CD14-positive monocyte (primary cell): Measurements from ENCODE around the gene CSF2RB. TPM values are rescaled to one million over a fixed set of nuclear protein-coding genes. Genes with fewer than 3 reads are reported as not detected.

Experiments used
- DNase-seq, 3 donors: peaks; one replicate each; pipeline ENCODE4 v3.0.0-alpha.2; 2011 to 2022
- H2AFZ ChIP-seq: 2 replicates; pipeline ENCODE4 v1.6.0; 2012; ENCODE audit warnings: mild to moderate bottlenecking, low read depth, low read length, inconsistent platforms; ENCODE audit not compliant: insufficient read depth, poor library complexity, severe bottlenecking
- H3K27ac ChIP-seq, 2 donors: 1 replicate in 1 of 2; 2 replicates in 1 of 2; pipeline ENCODE4 v1.5.1; 2012 to 2013; ENCODE audit warnings: low read length in 2 of 2, control low read depth in 1 of 2, inconsistent platforms in 1 of 2, low read depth in 1 of 2, mild to moderate bottlenecking in 1 of 2
- H3K27me3 ChIP-seq, 2 donors: one replicate each; pipeline versions ENCODE4 v1.6.0 to v1.6.1; 2011 to 2013; ENCODE audit warnings: low read length in 2 of 2; ENCODE audit not compliant: control insufficient read depth in 2 of 2, insufficient read depth in 2 of 2
- H3K36me3 ChIP-seq, 2 donors: replicated peaks in 1 of 2; 1 replicate in 1 of 2; 2 replicates in 1 of 2; pipeline versions ENCODE4 v1.5.1 to v1.6.1; 2012 to 2013; ENCODE audit warnings: low read length in 2 of 2, control low read depth in 1 of 2, inconsistent platforms in 1 of 2, mild to moderate bottlenecking in 1 of 2; ENCODE audit not compliant: insufficient read depth in 2 of 2, control insufficient read depth in 1 of 2
- H3K4me1 ChIP-seq, 2 donors: 1 replicate in 1 of 2; 2 replicates in 1 of 2; pipeline versions ENCODE4 v1.5.1 to v1.6.1; 2012 to 2013; ENCODE audit warnings: low read length in 2 of 2, control low read depth in 1 of 2, inconsistent platforms in 1 of 2, mild to moderate bottlenecking in 1 of 2, moderate library complexity in 1 of 2; ENCODE audit not compliant: insufficient read depth in 2 of 2, control insufficient read depth in 1 of 2
- H3K4me2 ChIP-seq: replicated peaks from 2 replicates; pipeline ENCODE3; 2012; ENCODE audit warnings: low read length, moderate library complexity, mild to moderate bottlenecking; ENCODE audit not compliant: poor library complexity, severe bottlenecking; ENCODE audit errors: extremely low read depth
- H3K4me3 ChIP-seq, 3 experiments: fragments of 200-600 bp in 1 of 3; sonication (generic) in 1 of 3; replicated peaks in 1 of 3; 1 replicate in 2 of 3; 2 replicates in 1 of 3; pipeline ENCODE4 v1.5.1; 2011 to 2013; ENCODE audit warnings: low read length in 3 of 3, mild to moderate bottlenecking in 3 of 3, control low read depth in 2 of 3, low read depth in 2 of 3, inconsistent platforms in 1 of 3, moderate library complexity in 1 of 3
- H3K79me2 ChIP-seq: 2 replicates; pipeline ENCODE4 v1.6.0; 2012; ENCODE audit warnings: mild to moderate bottlenecking, control low read depth, inconsistent platforms, low read length, moderate library complexity; ENCODE audit not compliant: insufficient read depth
- H3K9ac ChIP-seq: 2 replicates; pipeline ENCODE4 v1.6.0; 2017; ENCODE audit warnings: low read length, mild to moderate bottlenecking; ENCODE audit not compliant: insufficient read depth, poor library complexity, severe bottlenecking
- H3K9me3 ChIP-seq, 2 donors: replicated peaks in 1 of 2; 1 replicate in 1 of 2; 2 replicates in 1 of 2; pipeline versions ENCODE4 v1.5.1 to v1.6.1; 2012 to 2013; ENCODE audit warnings: low read length in 2 of 2, control low read depth in 1 of 2; ENCODE audit not compliant: control insufficient read depth in 1 of 2, insufficient read depth in 1 of 2
- H4K20me1 ChIP-seq: 2 replicates; pipeline ENCODE4 v1.6.0; 2012; ENCODE audit warnings: mild to moderate bottlenecking, low read length, control low read depth, moderate library complexity; ENCODE audit not compliant: insufficient read depth
- H3K27ac Mint-ChIP-seq, 7 donors: one replicate each; pipeline ENCODE4 v1.8.0; 2020; ENCODE audit warnings: mild to moderate bottlenecking in 7 of 7, mixed read lengths in 7 of 7, moderate library complexity in 6 of 7, inconsistent platforms in 2 of 7
- H3K27me3 Mint-ChIP-seq, 3 donors: one replicate each; pipeline ENCODE4 v1.8.0; 2021 to 2022; ENCODE audit warnings: low read depth in 3 of 3, mild to moderate bottlenecking in 3 of 3, mixed read lengths in 3 of 3, moderate library complexity in 3 of 3, inconsistent platforms in 1 of 3
- H3K36me3 Mint-ChIP-seq, 2 donors: one replicate each; pipeline ENCODE4 v1.8.0; 2020; ENCODE audit warnings: mixed read lengths in 2 of 2, inconsistent platforms in 1 of 2, mild to moderate bottlenecking in 1 of 2
- H3K4me1 Mint-ChIP-seq: one replicate; pipeline ENCODE4 v1.8.0; 2020; ENCODE audit warnings: mild to moderate bottlenecking, mixed read lengths
- H3K4me3 Mint-ChIP-seq, 2 donors: one replicate each; pipeline ENCODE4 v1.8.0; 2020; ENCODE audit warnings: mild to moderate bottlenecking in 2 of 2, mixed read lengths in 2 of 2, moderate library complexity in 1 of 2
- H3K9me3 Mint-ChIP-seq, 7 donors: one replicate each; pipeline ENCODE4 v1.8.0; 2020 to 2022; ENCODE audit warnings: mixed read lengths in 7 of 7, mild to moderate bottlenecking in 6 of 7, moderate library complexity in 6 of 7, inconsistent platforms in 2 of 7
- CTCF ChIP-seq: fragments of 200-600 bp; IDR thresholded peaks from one replicate; pipeline ENCODE4 v1.8.0; 2022; ENCODE audit warnings: antibody characterized with exemption, mild to moderate bottlenecking
- WGBS: methylation state at CpG from one replicate; pipeline ENCODE4 v1.1.5; 2013; ENCODE audit warnings: missing lambda C conversion rate; ENCODE audit not compliant: insufficient coverage; 5-methylcytosine and 5-hydroxymethylcytosine counted together
- intact Hi-C, 2 donors: fragments of 100-400 bp; cut with micrococcal nuclease; formaldehyde crosslinking; loops; one replicate each; pipeline versions ENCODE4 v1.15.0 to v1.15.1; 2023
- polyA plus RNA-seq, 3 donors: library from polyadenylated mRNA; depleted of rRNA in 1 of 3; unstranded in 2 of 3; stranded (reverse) in 1 of 3; fragments of 300-500 nt in 2 of 3; fragments of >200 nt in 1 of 3; fragmentation: Illumina TruSeq in 2 of 3; gene quantifications; 1 replicate in 2 of 3; 2 replicates in 1 of 3; pipeline ENCODE4 v1.2.3, GENCODE V29; 2012 to 2021

CSF2RB gene
- polyA plus RNA-seq, 3 donors, result 29.9 to 91.1 (median 52.7) TPM

- peaks cover 58 to 62% of the 10 kb centered on the region in 2 donors for H3K36me3 Mint-ChIP-seq
- H3K36me3 ChIP-seq, result peaks cover 48 to 57% of the 10 kb centered on the region in 2 donors
- intact Hi-C loops, result loop anchor here in 1 of 2 donors (5.0 kb wide), 1 partner anchor 48 kb away; the partner anchor contains the start of gene CSF2RB
These were observed 48.8 kb upstream of the CSF2RB start for GRCh38 chr22:36864454-36865215.

GRCh38 chr22:36865346-36865745 lies 48.1 kb upstream of the CSF2RB start:
- peaks cover 48 to 50% of the 10 kb centered on the region in 2 donors for H3K4me1 ChIP-seq
- H3K27ac ChIP-seq, result no peak overlapping the region
- peaks cover 55 to 64% of the 10 kb centered on the region in 2 donors for H3K36me3 ChIP-seq
- H4K20me1 ChIP-seq, result peaks cover 56% of the 10 kb centered on the region
- no peaks in the 10 kb centered on the region for H3K27me3 ChIP-seq
- H3K9ac ChIP-seq, result no peak overlapping the region
- 68% methylated on average over 12 of the region's 13 CpGs for WGBS
- no peaks in the 10 kb centered on the region for H3K9me3 Mint-ChIP-seq
- intact Hi-C loops, result no loop called here
- peaks cover 57% of the 10 kb centered on the region for H3K4me1 Mint-ChIP-seq
- DNase-seq, result peak in 1 of 3 donors; percentile 43
- no peak overlapping the region for H3K4me2 ChIP-seq
- H3K4me3 Mint-ChIP-seq, result no peak overlapping the region
- peaks cover 0 to 4% (median 0%) of the 10 kb centered on the region in 3 donors for H3K27me3 Mint-ChIP-seq
- H3K9me3 ChIP-seq, result no peaks in the 10 kb centered on the region
- peaks cover 63 to 69% of the 10 kb centered on the region in 2 donors for H3K36me3 Mint-ChIP-seq
- H3K27ac Mint-ChIP-seq, result peak overlapping the region in 4 of 7 donors; percentile 62 to 88 (median 66)
- no peak overlapping the region for H3K4me3 ChIP-seq
- TF ChIP-seq CTCF, result no peak
- no peak overlapping the region for H2AFZ ChIP-seq
- peaks cover 35% of the 10 kb centered on the region for H3K79me2 ChIP-seq

More at GRCh38 chr22:36864454-36865215, 48.8 kb upstream of the CSF2RB start:
- peaks cover 56 to 57% of the 10 kb centered on the region in 2 donors for H3K4me1 ChIP-seq
- peaks cover 35% of the 10 kb centered on the region for H3K79me2 ChIP-seq
- no peak for TF ChIP-seq CTCF
- H3K27me3 ChIP-seq, result no peaks in the 10 kb centered on the region
- 37% methylated on average over 13 of the region's 14 CpGs for WGBS
- DNase-seq, result peak in 2 of 3 donors; percentile 41 to 44
- H3K4me3 ChIP-seq, result no peak overlapping the region
- peak overlapping the region; percentile 0 for H3K9ac ChIP-seq
- H3K27ac ChIP-seq, result peak overlapping the region; percentile 90 to 93
- Mint-ChIP-seq H3K4me1 (peaks cover 65% of the 10 kb centered on the region), H3K4me3 (peak overlapping the region; percentile 42 to 49), H3K27ac (peak overlapping the region in 6 of 7 donors; percentile 28 to 88 (median 72)), H3K27me3 (peaks cover 0 to 4% (median 0%) of the 10 kb centered on the region in 3 donors), H3K9me3 (peaks cover 0 to 2% (median 0%) of the 10 kb centered on the region in 7 donors)
- H3K4me2 ChIP-seq, result peak overlapping the region; percentile 12
- no peaks in the 10 kb centered on the region for H3K9me3 ChIP-seq
- no peak overlapping the region for H2AFZ ChIP-seq
- H4K20me1 ChIP-seq, result peaks cover 56% of the 10 kb centered on the region
